ENCODE data around the gene ABCA3.
A peak's percentile ranks its signal among the peaks of the same experiment; 100 is the strongest.

ABCA3 gene

DNA sequence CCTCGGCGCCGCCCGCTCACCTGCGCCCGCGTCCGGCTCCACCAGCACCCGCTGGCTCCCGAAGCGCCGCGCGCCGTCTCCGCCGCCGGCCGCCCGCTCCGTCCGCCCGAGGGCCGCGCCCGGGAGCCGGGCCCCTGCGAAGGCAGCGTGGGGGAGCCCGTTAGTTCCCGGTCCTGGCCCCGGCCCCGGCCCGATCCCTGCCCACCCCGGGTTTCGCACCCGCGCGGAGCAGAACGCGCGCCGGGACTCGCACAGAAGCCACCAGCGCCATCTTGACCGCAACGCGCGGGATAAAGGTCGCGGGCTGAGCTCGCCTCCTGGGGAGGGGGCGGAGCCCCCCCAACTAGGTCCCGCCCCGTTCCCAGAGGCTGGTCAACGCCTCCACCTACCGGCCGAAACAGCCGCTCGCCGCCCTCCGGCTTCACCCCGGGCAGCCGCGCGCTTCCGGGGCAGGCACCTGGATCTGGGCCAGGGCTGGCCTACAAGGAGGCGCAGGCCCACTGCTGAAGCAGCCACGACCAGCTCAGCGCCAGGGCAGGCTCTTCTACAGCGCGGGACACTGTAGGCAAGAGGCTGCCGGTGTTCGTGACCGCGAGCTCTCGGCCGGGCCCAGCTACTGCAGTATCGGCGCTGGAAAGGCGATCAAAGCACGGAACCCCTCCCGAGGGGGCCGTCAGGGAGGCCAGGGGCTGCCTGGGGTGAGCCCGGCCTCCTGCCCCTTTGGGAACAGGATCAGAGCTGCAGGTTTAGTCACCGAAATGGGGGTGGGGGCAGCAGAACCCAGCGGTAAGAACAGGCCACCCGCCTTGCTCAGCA is 89.0 kb downstream of the ABCA3 start, which contains the start of gene ECI1:
TSS of gene ECI1 (minus strand) at position 292 of the 816 bp plus-strand sequence. CDS start at position 271, 21 bp downstream.
- H4K20me1 ChIP-seq (ENCODE audit: insufficient read depth, low read length) = no peaks in the 10 kb centered on the region
- H2AFZ ChIP-seq (ENCODE audit: low read length) = no peak within 1 kb of the TSS
- H3K36me3 ChIP-seq (ENCODE audit: insufficient read depth, low read length) = peaks cover 46% of the 10 kb centered on the region
- peaks cover 29% of the 10 kb centered on the region for H3K4me1 ChIP-seq (ENCODE audit: insufficient read depth, low read length, severe bottlenecking)
- peak within 1 kb of the TSS; percentile 74 for H3K9ac ChIP-seq (ENCODE audit: low read length)
- no peaks in the 10 kb centered on the region for H3K27me3 ChIP-seq (ENCODE audit: insufficient read depth, low read length)
- H3K27ac ChIP-seq (ENCODE audit: low read depth, low read length, poor library complexity, severe bottlenecking) = peak within 1 kb of the TSS; percentile 81
- H3K4me3 ChIP-seq (ENCODE audit: low read depth, low read length, poor library complexity, severe bottlenecking) = peak within 1 kb of the TSS; percentile 70
- H3K4me2 ChIP-seq (ENCODE audit: low read length) = peak within 1 kb of the TSS; percentile 82
- no peaks in the 10 kb centered on the region for H3K9me3 ChIP-seq (ENCODE audit: low read length)
- H3F3A ChIP-seq (ENCODE audit: insufficient read depth, low read length) = peaks cover 15% of the 10 kb centered on the region
- TF ChIP-seq CTCF (IDR thresholded peaks at IDR 0.05; ENCODE audit: low read length) (peak; percentile 54), EZH2 (IDR thresholded peaks at IDR 0.05; ENCODE audit: borderline replicate concordance, low read length) (no peak)
- H3K9me2 ChIP-seq (ENCODE audit: low read depth, low read length) = no peaks in the 10 kb centered on the region
- peaks cover 9% of the 10 kb centered on the region for H3K79me2 ChIP-seq (ENCODE audit: insufficient read depth, low read length)

- Histone ChIP-seq H3K9me2 (ENCODE audit: low read depth, low read length) (no peaks in the 10 kb centered on the region), H3K9me3 (ENCODE audit: low read length) (no peaks in the 10 kb centered on the region), H3F3A (ENCODE audit: insufficient read depth, low read length) (peaks cover 15% of the 10 kb centered on the region), H3K4me2 (ENCODE audit: low read length) (peak overlapping the region; percentile 82), H3K36me3 (ENCODE audit: insufficient read depth, low read length) (peaks cover 46% of the 10 kb centered on the region), H3K27ac (ENCODE audit: low read depth, low read length, poor library complexity, severe bottlenecking) (peak overlapping the region; percentile 58), H3K79me2 (ENCODE audit: insufficient read depth, low read length) (peaks cover 9% of the 10 kb centered on the region), H3K9ac (ENCODE audit: low read length) (peak overlapping the region; percentile 74), H2AFZ (ENCODE audit: low read length) (no peak overlapping the region), H3K4me1 (ENCODE audit: insufficient read depth, low read length, severe bottlenecking) (peaks cover 29% of the 10 kb centered on the region), H3K4me3 (ENCODE audit: low read depth, low read length, poor library complexity, severe bottlenecking) (peak overlapping the region; percentile 70), H3K27me3 (ENCODE audit: insufficient read depth, low read length) (no peaks in the 10 kb centered on the region), H4K20me1 (ENCODE audit: insufficient read depth, low read length) (no peaks in the 10 kb centered on the region)
- TF ChIP-seq EZH2 (IDR thresholded peaks at IDR 0.05; ENCODE audit: borderline replicate concordance, low read length) = no peak
- no peak for TF ChIP-seq CTCF (IDR thresholded peaks at IDR 0.05; ENCODE audit: low read length)
Observed at GRCh38 chr16:2250652-2251295, 89.8 kb downstream of the ABCA3 start.

- Histone ChIP-seq H2AFZ (ENCODE audit: low read length) (no peak overlapping the region), H3K4me3 (ENCODE audit: low read depth, low read length, poor library complexity, severe bottlenecking) (no peak overlapping the region), H3K9me2 (ENCODE audit: low read depth, low read length) (no peaks in the 10 kb centered on the region), H3K27ac (ENCODE audit: low read depth, low read length, poor library complexity, severe bottlenecking) (no peak overlapping the region), H3K4me2 (ENCODE audit: low read length) (no peak overlapping the region), H3K36me3 (ENCODE audit: insufficient read depth, low read length) (peaks cover 52% of the 10 kb centered on the region), H3K79me2 (ENCODE audit: insufficient read depth, low read length) (peaks cover 9% of the 10 kb centered on the region), H3K9me3 (ENCODE audit: low read length) (no peaks in the 10 kb centered on the region), H3F3A (ENCODE audit: insufficient read depth, low read length) (no peaks in the 10 kb centered on the region), H3K4me1 (ENCODE audit: insufficient read depth, low read length, severe bottlenecking) (peaks cover 7% of the 10 kb centered on the region), H3K27me3 (ENCODE audit: insufficient read depth, low read length) (no peaks in the 10 kb centered on the region), H3K9ac (ENCODE audit: low read length) (no peak overlapping the region), H4K20me1 (ENCODE audit: insufficient read depth, low read length) (no peaks in the 10 kb centered on the region)
- no peak for TF ChIP-seq CTCF (IDR thresholded peaks at IDR 0.05; ENCODE audit: low read length)
Observed at GRCh38 chr16:2246301-2246885, 94.1 kb downstream of the ABCA3 start.

Data from OCI-LY1 (cell line).